Fibroblast of skin of abdomen (primary cell): ENCODE results near the gene IZUMO4. TPM values are rescaled to one million over a fixed set of nuclear protein-coding genes. Genes with fewer than 3 reads are reported as not detected.

Source experiments
- DNase-seq: peaks from one replicate; pipeline ENCODE4 v3.0.0-alpha.2; 2013
- polyA plus RNA-seq, 2 experiments: library from polyadenylated mRNA; unstranded; fragments of 120-200 nt; gene quantifications; one replicate each; pipeline ENCODE4 v1.2.1, GENCODE V29; 2013; ENCODE audit not compliant: insufficient read length in 2 of 2

IZUMO4 gene, protein sequence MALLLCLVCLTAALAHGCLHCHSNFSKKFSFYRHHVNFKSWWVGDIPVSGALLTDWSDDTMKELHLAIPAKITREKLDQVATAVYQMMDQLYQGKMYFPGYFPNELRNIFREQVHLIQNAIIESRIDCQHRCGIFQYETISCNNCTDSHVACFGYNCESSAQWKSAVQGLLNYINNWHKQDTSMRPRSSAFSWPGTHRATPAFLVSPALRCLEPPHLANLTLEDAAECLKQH
- polyA plus RNA-seq (2013, experiment 1 of 2; ENCODE audit: insufficient read length), result 1.4 TPM
- 2.0 TPM for polyA plus RNA-seq (2013, experiment 2 of 2; ENCODE audit: insufficient read length)

DNA sequence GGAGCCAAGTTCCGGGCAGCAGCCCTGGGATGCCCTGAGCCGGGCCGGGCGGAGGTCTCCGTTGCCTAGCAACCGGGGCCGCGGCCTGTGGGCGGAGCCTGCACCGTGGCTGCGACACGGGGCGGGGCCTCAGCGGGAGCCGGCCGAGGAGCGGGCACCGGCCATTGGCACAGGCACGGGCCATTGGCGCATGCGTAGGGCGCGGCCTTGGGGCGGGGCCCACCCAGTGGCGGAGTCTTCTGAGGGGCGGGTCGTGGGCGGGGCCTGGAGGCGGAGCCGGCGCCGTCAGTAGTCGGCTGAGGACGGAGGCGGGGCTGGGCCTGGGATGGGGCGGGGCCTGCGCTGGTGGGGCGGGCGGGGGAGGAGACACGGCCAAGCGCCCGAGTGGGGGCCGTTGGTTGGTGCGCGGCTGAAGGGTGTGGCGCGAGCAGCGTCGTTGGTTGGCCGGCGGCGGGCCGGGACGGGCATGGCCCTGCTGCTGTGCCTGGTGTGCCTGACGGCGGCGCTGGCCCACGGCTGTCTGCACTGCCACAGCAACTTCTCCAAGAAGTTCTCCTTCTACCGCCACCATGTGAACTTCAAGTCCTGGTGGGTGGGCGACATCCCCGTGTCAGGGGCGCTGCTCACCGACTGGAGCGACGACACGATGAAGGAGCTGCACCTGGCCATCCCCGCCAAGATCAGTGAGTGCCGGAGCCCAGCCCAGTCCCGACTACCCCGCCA lies at the start of gene IZUMO4:
Gene IZUMO4 (plus strand): TSS at position 436 of the 723 bp plus-strand sequence. CDS start 31 bp downstream, at position 467.
- DNase-seq, result peak; percentile 97

DNA sequence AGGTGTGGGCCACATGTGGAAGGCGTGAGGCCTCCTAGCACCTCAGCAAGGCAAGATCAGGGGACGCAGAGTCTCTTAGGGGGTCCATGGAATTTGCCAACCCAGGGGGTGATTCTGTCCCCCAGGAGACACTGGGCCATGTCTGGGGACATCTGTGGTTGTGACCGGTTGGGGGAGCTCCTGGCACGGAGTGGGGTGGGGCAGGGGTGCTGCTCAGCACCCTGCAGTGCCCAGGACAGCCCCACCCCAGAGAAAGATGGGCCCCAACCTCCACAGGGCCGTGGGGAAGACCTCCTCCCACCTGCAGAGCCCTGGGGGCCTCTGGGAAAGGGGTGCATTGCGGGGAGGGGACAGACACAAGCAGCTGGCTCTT lies 49.7 kb upstream of the IZUMO4 start:
- DNase-seq, result no peak

DNA sequence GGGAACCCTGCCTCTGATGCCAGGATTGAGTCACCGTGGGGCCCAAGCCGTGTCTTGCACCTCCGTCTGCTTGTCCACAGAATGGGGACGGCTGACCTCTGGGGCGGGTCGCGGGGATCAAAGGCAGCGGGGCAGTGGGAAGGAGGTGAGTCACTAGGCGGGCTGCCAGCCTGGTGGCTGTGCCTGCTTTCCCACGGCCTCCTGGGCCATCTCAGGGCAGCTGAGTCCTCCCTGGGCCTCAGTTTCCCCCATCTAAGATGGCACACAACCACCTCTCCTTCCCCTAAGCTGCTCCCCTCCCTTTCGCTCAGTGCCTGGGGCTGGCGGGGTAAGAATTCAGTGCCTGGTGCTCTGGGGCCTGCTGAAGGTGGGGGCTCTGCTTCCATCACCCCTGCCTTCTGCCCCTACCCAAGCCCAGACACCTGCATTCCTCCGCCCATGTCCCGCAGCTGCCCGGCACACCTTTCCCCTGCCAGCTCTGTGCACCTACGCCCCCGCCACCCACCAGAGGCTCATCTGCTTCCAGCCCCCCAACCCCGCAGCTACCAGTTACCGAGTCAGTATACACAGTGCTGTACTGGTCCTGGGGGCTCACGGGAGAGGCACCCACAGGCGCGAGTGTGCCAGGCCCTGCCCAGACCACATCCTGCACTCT lies 49.1 kb upstream of the IZUMO4 start:
- DNase-seq, result no peak

DNA sequence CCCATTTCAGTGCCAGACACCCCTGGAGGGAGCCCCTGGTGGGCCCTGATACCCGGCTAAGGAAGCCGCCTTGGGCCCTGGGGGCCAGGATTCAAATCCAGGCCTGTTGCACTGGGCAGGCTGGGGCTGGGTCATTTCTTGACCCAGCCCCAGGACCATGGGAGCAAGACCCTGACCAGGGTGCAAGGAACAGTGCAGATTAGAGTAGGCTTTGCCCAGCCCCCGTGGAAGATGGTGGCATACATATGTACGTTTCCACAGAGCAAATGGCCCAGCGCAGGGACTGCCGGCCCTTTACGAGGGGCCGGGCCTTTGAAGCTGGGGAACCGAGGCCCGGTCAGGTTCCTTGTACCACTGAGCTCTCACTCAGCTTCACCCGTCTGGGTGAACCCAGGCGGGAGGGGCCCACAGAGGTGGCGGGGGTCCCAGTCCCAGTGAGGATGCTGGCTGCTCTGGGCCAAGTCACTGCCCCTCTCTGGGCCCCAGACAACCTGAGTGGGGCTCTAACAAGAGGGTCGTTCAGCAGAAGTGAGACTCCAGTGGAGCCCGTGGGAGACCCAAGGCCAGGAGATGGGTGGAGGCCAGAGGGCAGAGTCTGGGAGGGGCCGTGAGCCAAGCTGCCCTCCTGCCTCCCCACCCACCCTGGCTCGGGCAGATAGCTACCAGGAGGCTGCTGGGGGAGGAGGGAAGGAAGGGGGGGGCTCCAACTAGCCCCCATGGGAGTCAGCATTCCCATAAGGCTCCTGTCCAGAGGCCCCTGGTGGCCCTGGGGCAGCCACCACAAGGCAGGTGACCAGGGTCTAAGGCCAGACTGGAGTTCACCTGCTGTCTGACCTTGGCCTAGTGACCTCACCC lies 48.4 kb upstream of the IZUMO4 start:
- DNase-seq, result no peak

DNA sequence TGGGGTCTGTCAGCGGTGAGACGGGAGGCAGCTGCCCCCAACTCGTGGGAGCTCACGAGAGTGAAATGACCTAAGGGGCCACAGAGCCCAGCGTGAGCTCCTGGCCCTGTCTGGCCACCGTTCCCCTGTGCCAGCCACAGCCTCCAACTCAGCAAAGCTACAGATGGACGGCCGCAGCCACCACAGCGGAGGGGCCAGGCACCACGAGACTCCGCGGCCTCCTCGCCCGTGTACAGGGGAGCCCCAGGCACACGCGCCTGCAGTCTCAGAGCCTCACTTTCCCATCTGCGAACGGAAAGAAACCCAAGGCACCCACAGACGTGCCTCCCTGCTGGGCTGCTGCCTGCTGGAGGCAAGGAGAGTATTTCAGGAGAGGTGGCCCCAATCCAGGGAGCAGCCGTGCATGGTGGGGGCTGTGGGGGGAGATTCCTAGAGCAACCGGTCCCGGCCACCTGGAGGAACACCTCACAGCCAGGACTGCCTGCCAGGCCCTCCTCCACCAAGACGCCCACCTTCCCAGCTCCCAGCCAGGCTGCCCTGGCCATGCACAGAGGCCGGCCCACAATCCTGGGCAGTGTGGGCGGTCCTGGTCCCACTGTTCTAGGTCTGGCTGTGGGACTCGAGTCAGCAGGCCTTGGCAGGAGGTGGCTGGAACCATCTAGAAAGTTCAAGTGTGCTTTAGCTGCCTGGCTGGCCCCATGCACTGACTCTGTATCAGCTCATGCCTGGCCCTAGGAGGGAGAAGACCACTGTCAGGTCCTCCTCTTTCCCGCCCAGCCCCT lies 47.6 kb upstream of the IZUMO4 start:
- no peak for DNase-seq

DNA sequence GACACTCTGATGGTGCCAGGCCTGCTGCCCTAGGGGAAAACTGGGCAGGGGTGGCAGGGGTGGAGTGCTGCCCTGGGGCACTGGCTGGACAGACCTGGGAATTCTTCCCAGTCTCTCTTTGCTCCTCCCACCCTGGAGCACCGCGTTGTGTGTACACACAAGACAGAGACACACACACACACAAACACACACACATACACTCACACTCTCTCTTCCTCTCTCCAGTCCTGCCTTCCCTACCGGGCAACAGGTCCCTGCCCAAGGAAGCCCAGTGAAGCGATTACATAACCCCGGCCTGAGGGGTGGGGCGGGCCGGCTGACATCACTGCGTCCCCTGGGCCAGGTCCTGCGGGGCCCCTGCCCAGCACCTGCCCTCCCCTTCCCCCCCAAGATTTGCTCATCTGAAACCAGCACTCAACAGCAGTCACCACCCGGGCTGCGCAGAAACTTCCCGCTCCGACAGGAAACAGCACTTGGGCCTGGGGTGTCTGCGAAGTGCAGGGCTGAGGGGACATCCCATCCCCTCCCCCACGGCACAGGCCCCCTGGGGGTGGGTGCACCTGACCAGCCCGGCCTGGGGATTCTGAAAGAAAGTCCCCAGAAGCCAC lies 46.9 kb upstream of the IZUMO4 start:
- peak; percentile 46 for DNase-seq

DNA sequence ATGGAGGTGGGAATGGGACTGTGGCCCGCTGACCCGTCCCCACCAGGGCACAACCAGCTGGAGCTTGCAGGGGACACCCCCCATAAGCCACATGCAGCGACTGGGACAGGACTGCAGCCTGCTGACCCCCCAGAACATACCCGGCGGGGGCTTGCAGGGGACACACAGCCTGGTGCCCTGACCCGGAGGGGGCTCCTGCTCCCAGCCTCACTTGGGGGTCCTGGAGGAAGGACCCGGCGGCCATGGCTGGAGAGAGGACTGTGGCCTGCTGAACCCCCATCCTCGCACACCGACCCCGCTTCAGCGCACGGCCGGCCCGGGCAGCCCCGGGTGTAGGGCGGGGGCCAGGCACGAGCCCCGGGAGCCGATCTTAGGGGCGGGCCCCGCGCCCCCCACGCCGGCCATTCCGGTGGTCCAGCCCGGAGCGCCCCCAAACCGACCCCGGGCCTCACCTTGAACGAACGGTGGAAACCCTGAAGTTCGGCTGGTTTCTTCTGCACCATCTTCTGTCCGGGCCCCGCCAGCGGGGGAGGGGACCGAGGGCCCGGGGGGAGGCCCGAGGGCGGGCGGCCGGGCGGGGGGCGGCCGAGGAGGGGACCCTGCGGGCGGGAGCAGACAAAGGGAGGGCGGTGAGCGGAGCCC lies 46.2 kb upstream of the IZUMO4 start:
- no peak for DNase-seq

DNA sequence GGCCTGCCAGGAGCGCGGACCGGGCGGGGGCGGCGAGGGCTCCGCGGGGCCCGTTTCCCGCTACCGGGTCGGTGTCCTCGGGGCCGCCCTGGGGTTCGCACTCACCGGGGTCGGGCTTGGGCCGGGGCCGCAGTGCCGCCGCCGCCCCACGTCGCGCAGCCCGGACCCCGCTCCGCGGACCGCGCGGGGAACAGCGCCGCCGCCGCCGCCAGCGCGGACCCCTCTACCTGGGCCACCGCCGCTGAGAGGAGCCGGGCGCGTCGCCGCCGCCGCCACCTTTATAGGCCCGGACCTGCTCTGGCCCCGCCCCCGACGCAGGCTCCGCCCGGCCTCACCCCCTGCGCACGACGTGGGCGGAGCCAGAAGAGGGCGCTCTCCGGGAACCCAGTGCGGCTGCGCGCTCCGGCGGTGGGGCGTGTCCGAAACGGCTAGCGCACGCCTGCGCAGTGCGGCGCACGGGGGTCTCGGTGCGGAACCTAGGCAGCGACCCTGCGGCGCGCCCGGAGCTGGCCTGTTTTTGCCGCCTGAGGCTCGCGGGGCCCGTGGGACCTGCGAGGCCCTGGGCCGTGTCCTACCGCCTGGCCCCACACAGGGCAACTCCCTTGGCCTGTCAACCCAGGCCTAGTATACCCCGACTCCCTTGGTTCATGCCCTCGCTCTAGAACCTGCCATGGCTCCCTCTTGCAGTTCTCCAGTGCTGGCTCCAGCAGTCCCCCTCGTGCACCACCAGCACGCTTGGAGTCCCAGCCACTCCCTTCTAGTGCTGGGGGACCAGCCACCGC lies 45.5 kb upstream of the IZUMO4 start, which contains the start of gene MKNK2:
Gene MKNK2 (minus strand): TSS at position 254 of the 782 bp plus-strand sequence. CDS start 393 bp downstream, outside the sequence.
- DNase-seq, result peak; percentile 84

DNA sequence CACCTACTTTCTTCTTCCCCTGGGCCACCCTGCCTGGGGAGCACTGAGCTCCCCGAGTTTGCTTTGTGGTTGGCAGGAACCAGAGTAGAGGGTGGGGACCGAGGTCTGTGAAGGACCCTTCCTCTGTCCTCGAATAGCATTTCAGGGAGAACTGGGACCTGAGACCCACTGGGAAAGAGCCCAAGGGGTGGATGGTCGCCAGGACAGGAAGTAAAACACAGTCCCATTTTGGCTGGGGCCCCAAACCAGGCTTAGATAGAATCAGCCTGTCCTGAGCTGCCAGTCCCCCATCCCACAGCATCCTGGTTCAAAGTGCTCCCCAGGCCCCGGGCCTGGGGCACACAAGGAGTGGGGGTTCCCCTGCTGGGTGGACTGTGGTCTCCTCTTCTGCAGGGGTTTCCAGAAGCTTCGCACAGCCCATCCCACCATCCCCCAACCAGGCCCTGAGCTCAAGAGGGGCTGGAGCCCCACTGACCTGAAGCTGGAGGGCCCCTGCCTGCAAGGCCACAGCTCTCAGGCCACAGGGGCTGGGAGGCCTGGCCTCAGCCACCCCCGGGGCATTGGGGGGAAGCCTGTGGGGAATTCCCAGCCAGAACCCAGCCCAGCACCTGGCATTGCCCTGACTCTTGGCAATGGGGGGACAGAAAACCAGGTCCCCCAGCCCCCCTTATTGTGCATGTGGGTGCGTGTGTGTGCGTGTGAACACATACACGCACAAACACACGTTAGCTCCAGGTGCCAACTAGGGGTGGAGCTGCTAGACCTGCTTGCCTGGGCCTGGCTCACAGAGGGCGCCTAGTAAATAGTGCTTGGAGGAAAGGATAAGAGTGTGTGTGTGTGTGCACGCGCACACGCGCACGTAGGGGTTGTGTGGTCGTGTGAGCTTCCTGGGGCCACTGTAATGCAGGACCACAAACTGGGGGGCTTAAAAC lies 44.7 kb upstream of the IZUMO4 start:
- DNase-seq, result no peak

DNA sequence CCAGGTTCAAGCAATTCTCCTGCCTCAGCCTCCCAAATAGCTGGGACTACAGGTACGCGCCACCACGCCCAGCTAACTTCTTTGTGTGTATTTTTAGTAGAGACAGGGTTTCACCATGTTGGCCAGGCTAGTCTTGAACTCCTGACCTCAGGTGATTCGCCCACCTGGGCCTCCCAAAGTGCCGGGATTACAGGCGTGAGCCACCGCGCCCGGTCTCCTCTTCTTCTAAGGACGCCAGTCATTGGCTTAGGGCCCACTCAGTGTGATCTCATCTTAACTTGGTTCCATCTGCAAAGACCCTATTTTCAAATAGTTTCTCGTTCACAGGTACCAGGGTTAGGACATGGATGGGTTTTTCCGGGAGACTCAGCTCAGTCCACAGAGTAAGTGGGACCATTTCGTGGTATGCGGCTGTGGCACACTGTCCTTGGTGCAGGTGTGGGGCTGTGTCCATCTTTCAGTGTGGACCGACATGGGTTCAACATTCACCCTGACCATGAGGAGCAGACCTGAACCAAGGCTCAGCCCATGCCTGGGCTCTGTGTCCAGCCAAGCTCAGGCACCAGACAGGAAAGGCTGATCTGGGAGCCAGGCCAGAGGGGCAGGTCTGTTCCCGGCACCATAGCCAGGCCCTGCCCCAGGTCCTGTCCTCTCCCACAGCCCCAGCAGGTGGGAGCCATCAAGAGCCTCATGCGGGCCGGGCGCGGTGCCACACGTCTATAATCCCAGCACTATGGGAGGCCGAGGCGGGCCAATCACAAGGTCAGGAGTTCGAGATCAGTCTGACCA lies 42.9 kb upstream of the IZUMO4 start:
- no peak for DNase-seq

DNA sequence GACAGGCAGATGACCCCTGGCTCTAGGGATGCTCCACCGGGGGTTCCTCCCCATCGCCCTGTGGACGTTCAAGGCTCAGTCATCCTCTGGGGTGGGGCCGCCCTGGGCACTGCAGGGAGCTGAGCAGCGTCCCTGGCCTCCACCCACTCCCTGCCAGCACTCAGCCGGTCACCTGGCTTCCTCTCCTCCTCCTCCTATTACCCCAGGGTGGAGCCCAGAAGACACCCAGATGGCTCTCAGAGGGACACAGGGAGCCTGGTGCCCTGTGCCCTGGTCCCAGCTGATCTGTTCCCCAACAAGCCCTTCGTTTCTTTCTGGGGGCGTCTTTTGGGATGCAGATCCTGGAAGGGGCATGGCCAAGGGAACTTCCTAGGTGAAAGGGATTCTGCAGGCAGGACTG lies 42.0 kb upstream of the IZUMO4 start:
- no peak for DNase-seq

DNA sequence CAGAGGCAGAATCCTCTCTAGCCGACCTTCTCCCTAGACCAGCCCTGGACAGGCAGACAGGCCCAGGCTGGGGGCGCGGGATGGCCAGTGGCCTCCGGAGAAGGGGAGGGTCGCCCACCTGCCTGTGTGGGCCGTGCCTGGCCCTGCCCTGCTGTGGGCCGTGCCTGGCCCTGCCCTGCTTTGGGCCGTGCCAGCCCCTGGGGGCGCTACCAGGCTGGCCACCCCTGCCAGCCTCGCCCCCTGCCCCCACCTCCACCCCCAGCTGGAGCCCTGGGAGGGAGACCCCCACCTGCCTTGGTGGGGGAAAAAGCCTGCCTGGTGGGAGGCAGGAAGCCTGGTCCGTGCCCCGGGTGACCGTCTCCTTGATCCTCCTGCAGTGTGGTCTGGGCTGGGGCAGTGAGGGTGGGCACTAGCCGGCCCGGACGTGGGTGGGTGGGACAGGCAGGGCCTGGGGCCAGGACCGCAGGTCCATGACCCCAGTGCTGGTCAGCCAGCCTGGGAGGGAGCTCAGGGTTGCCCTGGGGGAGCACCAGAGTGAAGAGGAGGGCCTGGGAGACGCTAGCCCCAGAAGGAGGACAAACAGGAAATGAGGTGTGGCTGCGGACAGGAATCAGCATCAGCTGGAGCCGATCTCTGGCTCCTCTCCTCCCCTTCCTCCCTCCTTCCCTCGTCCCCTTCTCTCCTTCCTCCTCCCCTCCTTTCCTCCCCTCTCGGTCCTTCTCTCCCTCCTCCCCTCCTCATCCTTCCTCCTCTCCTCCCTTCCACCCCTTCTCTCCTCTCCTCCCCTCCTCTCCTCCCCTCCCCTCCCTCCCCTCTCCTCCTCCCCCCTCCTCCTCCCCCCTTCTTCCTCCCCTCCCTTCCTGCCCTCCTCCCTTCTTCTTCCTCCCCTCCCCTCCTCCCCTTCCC lies 40.5 kb upstream of the IZUMO4 start:
- DNase-seq, result peak; percentile 77

DNA sequence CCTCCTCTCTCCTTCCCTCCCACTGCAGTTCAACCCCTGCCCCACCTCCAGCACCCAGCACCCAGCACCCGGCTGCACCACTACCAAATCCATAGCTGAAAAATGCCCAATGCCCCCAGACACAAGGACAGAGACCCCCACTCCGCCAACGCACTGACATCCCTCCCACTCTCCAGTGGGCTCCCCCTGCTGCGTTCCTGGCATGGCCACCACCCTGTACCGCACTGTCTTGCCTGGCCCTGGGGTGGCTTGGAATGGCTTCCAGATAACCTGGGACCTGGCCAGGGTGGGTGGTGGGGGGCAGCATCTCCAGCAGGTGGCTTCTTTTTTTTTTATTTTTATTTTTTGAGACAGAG lies 39.9 kb upstream of the IZUMO4 start:
- DNase-seq, result no peak

DNA sequence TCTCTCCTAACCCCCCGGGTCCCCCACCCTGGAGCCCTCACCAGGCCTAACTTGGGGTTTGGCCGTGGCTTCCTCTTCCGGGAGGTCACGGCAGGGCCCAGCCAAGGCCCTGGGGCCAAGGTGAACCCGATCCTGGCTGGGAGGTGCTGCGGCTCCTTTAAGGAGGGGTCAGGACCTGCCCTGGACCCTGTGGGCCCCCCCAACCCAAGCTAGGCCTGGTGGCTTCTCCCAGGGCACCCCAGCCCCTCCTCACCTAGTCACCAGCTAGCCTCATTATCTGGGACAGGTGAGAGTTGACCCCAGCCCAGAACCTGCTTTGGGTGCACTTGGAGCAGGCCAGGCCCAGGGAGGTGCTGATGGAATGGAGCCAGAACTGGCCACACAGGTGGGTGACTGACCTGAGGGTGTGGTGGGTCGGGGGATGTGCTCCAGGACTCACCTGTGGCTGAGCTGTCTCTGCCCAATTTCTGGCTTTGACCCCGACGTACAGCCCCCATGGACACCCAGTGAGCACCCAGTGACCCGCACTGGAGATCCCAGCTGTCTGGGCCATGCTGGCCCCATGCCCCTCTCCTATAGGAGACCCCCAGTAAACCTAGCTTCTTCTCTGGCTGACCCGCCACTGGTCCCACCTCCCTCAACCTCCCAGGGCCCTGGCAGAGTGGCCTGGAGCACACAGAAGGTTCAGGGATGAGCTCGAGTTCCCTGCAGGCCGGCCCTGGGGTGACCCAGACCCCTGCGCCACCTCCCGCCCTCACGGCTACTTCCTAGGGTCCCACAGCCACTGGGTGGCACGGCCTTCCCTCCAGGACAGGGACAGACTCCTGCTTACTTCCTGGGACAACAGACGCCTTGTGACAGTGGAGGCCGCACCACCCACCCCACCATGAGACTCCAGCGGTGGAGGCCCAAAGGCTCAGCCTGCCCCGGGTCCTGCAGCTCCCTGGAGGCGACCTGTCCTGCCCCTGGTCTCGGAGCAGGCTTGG lies 38.9 kb upstream of the IZUMO4 start:
- no peak for DNase-seq

DNA sequence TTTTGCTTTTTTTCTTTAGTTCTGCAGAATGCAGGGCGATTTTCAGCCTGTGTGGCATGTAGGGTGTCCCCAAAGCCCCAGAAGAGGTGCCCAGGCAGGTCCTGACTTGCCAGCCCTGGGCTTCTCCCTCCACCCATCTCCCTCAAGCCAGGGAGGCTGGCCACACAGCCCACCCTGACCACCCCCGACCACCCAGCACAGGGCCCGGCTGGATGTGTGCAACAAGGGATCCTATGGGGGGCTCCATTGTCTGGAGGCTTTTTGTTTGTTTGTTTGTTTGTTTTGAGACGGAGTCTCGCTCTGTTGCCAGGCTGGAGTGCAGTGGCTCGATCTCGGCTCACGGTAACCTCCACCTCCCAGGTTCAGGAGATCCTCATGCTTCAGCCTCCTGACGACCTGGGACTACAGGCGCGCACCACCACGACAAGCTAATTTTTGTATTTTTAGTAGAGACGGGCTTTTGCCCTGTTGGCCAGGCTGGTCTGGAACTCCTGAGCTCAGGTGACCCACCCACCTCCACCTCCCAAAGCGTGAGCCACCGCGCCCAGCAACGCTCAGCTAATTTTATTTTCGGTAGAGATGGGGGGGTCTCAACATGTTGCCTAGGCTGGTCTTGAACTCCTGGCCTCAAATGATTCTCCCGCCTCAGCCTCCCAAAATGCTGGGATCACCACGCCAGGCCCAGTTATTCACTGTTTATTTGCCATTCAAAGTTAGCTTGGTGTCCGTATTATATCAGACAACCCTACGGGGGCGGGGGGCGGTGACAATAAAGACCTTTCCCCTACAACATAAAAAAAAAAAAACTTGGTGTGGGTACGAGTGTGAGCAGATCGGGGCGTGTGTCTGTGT lies 37.9 kb upstream of the IZUMO4 start:
- DNase-seq, result no peak
